Erythroblast (primary cell): ENCODE data around the gene OR4D2.

ENCODE experiments used
- GATA1 ChIP-seq: IDR thresholded peaks from 2 replicates; pipeline ENCODE4 v1.6.1; 2011; ENCODE audit warnings: low read depth, mild to moderate bottlenecking, control low read depth, low read length, moderate library complexity
- POLR2A ChIP-seq: IDR thresholded peaks from 2 replicates; pipeline ENCODE4 v1.6.1; 2011; ENCODE audit warnings: mild to moderate bottlenecking, low read length

DNA sequence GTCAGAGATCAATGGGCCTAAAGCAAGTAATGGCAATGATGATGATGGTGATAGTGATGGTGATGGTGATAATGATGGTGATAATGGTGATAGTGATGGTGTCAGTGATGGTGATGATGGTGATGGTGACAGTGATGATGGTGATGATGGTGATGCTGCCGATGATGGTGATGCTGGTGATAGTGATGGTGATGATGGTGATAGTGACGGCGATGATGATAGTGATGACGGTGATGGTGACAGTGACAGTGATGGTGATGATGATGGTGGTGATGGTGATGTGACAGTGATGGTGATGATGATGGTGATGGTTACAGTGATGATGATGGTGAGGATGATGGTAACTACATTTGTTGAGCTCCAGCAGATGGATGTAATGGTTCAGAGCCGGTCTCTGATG is 49.4 kb upstream of the OR4D2 start:
- TF ChIP-seq POLR2A = no peak
- no peak for TF ChIP-seq GATA1
